SH-SY5Y (cell line): ENCODE results near the gene RIBC2.

Experiments used
- GATA2 ChIP-seq: IDR thresholded peaks from 2 replicates; pipeline ENCODE4 v1.6.1; 2011; ENCODE audit warnings: mild to moderate bottlenecking, low read depth, low read length
- GATA3 ChIP-seq: IDR thresholded peaks from 2 replicates; pipeline ENCODE4 v1.6.1; 2011; ENCODE audit warnings: low read depth, mild to moderate bottlenecking, low read length, moderate library complexity

DNA sequence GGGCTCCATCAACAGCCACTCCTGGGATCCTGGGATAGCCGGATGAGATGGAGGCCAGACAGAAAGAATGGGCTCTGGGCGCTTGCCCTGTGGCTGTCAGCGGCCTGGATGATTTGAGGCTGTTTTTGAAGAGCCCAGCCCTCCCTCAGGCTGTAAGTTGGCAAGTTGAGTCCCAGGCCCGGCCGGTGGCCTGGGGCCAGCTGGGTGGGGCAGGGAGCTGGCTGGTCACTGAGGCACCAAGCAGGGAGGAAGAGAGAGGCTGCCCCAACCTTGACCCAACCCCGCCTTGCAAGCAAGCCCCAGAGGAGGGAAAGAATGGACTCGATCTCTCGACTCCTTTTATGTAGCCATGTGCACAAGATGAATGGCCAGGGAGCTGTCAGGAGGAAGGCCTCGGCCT is 34.9 kb downstream of the RIBC2 start:
- no peak for TF ChIP-seq GATA2
- TF ChIP-seq GATA3 = no peak
